HL-60 (cell line): ENCODE measurements around the gene MUSK.

Source experiments
- DNase-seq, 2 experiments: peaks; one replicate each; pipeline ENCODE4 v3.0.0-alpha.2; 2010 to 2020; ENCODE audit warnings: low read depth in 1 of 2, low spot score in 1 of 2
- H3K27ac ChIP-seq: fragments of 250-450 bp; sonication (Bioruptor Pico); replicated peaks from 2 replicates; pipeline ENCODE4 v1.5.1; 2020; ENCODE audit warnings: mild to moderate bottlenecking, moderate library complexity
- H3K27me3 ChIP-seq: fragments of 250-450 bp; sonication (Bioruptor Pico); 2 replicates; pipeline ENCODE4 v1.5.1; 2021; ENCODE audit warnings: mild to moderate bottlenecking, moderate library complexity; ENCODE audit not compliant: insufficient read depth, poor library complexity, severe bottlenecking
- H3K4me3 ChIP-seq: replicated peaks from 2 replicates; pipeline ENCODE4 v1.5.1; 2011; ENCODE audit warnings: mild to moderate bottlenecking, control low read depth, low read length; ENCODE audit not compliant: insufficient read depth
- CTCF ChIP-seq: IDR thresholded peaks from one replicate; pipeline ENCODE4 v1.5.1; 2011; ENCODE audit warnings: low read length, control low read depth, inconsistent platforms; ENCODE audit not compliant: insufficient read depth
- GABPA ChIP-seq: IDR thresholded peaks from 2 replicates; pipeline ENCODE4 v1.6.1; 2012; ENCODE audit warnings: low read depth
- POLR2AphosphoS5 ChIP-seq: IDR thresholded peaks from 2 replicates; pipeline ENCODE4 v1.6.1; 2012; ENCODE audit warnings: low read depth
- REST ChIP-seq: IDR thresholded peaks from 2 replicates; pipeline ENCODE4 v1.6.1; 2012; ENCODE audit warnings: low read depth; ENCODE audit not compliant: insufficient replicate concordance
- SPI1 ChIP-seq: IDR thresholded peaks from 2 replicates; pipeline ENCODE4 v1.6.1; 2012; ENCODE audit warnings: low read depth, mild to moderate bottlenecking, borderline replicate concordance

MUSK gene

GRCh38 chr9:110777196-110777875 is 108.7 kb downstream of the MUSK start:
- no peak for DNase-seq
- Histone ChIP-seq H3K27ac (no peak overlapping the region), H3K4me3 (no peak overlapping the region), H3K27me3 (no peaks in the 10 kb centered on the region)
- TF ChIP-seq GABPA: no peak

- H3K27ac ChIP-seq: no peak overlapping the region
- no peaks in the 10 kb centered on the region for H3K27me3 ChIP-seq
- TF ChIP-seq GABPA (no peak), REST (no peak), SPI1 (no peak)
- DNase-seq: no peak
- H3K4me3 ChIP-seq: no peak overlapping the region
Measured at GRCh38 chr9:110777876-110778215, 109.3 kb downstream of the MUSK start.

- H3K4me3 ChIP-seq: no peak overlapping the region
- no peak for DNase-seq
- H3K27me3 ChIP-seq: no peaks in the 10 kb centered on the region
- no peak for TF ChIP-seq CTCF
- TF ChIP-seq REST: no peak
- no peak for TF ChIP-seq SPI1
- no peak for TF ChIP-seq POLR2AphosphoS5
- TF ChIP-seq GABPA: no peak
- H3K27ac ChIP-seq: no peak overlapping the region
Measured at GRCh38 chr9:110782701-110783100, 114.1 kb downstream of the MUSK start.

GRCh38 chr9:110784309-110784708 is 115.7 kb downstream of the MUSK start:
- no peak for DNase-seq
- no peak for TF ChIP-seq CTCF
- no peak for TF ChIP-seq POLR2AphosphoS5
- TF ChIP-seq SPI1: no peak
- no peak for TF ChIP-seq GABPA
- no peak for TF ChIP-seq REST
- Histone ChIP-seq H3K27ac (no peak overlapping the region), H3K27me3 (no peaks in the 10 kb centered on the region), H3K4me3 (no peak overlapping the region)
